MCF 10A (cell line): ENCODE measurements around the gene NLRP13. TPM values are rescaled to one million over a fixed set of nuclear protein-coding genes. Genes with fewer than 3 reads are reported as not detected.

Source experiments
- BruUV-seq: library from RNA; stranded (reverse); fragments of 400-500 nt; replicated peaks from 2 replicates; lab custom pipeline; 2021; lab: Mats Ljungman, UMichigan
- CTCF ChIA-PET: fragments of 300-600 bp; sonication (Branson Sonifier 250); formaldehyde crosslinking; extraction: SDS; loops from one replicate; lab custom pipeline; 2021; ENCODE audit warnings: antibody characterized with exemption, inconsistent platforms; lab: Yijun Ruan, JAX
- POLR2A ChIA-PET: fragments of 300-600, 350-650 bp; sonication (Branson Sonifier 250); formaldehyde crosslinking; extraction: SDS; loops from one replicate; lab custom pipeline; 2020; ENCODE audit warnings: antibody characterized with exemption, inconsistent platforms; lab: Yijun Ruan, JAX
- DNase-seq: peaks from one replicate; pipeline ENCODE4 v3.0.0-alpha.2; 2018; ENCODE audit not compliant: unreplicated experiment
- H3K27ac Mint-ChIP-seq: one replicate; pipeline ENCODE4 v1.8.0; 2022; ENCODE audit warnings: mild to moderate bottlenecking, low read depth, mixed read lengths; ENCODE audit not compliant: unreplicated experiment
- H3K27me3 Mint-ChIP-seq: one replicate; pipeline ENCODE4 v1.8.0; 2022; ENCODE audit warnings: mixed read lengths; ENCODE audit not compliant: insufficient read depth, unreplicated experiment
- H3K36me3 Mint-ChIP-seq: one replicate; pipeline ENCODE4 v1.8.0; 2022; ENCODE audit warnings: mild to moderate bottlenecking, moderate library complexity, mixed read lengths; ENCODE audit not compliant: insufficient read depth, unreplicated experiment
- H3K4me1 Mint-ChIP-seq: one replicate; pipeline ENCODE4 v1.8.0; 2022; ENCODE audit warnings: mixed read lengths; ENCODE audit not compliant: insufficient read depth, unreplicated experiment
- H3K4me3 Mint-ChIP-seq: one replicate; pipeline ENCODE4 v1.8.0; 2022; ENCODE audit warnings: mild to moderate bottlenecking, moderate library complexity, mixed read lengths; ENCODE audit not compliant: unreplicated experiment
- H3K9me3 Mint-ChIP-seq: one replicate; pipeline ENCODE4 v1.8.0; 2022; ENCODE audit warnings: mixed read lengths; ENCODE audit not compliant: unreplicated experiment
- intact Hi-C: fragments of 100-400 bp; cut with micrococcal nuclease; formaldehyde crosslinking; loops from 2 replicates; pipeline ENCODE4 v1.14.1; 2022
- total RNA-seq: library from RNA; stranded (reverse); gene quantifications from 2 replicates; pipeline ENCODE4 v1.2.3, GENCODE V29; 2022
- TF ChIP-seq, protein P1 (sequence below): fragments of 200-600 bp; IDR thresholded peaks from one replicate; pipeline ENCODE4 v1.8.0; 2022; ENCODE audit warnings: antibody characterized with exemption, mild to moderate bottlenecking; ENCODE audit not compliant: unreplicated experiment

NLRP13 gene
- total RNA-seq, 1 experiment from 2014 or later = not detected

DNA sequence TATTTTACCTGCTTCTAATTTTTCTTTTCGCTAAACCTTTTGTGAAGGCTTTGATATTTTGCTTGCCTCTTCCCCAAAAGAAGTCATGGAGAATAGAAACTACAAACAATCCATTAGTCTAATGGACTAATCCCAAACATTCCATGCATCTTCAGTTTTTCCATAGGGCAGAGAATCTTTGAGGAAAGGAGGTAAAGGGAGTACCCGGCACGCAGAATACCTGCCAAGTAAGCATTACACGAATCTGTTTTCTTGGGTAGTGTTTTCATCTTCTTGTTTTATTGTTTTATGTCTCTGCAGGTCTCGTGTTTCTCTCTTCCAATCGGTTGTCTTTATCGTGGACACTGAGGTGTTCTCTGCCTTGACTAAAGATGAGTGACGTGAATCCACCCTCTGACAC is 15.4 kb upstream of the NLRP13 start, which contains the start of gene NLRP8:
Gene NLRP8 (plus strand): TSS at position 301 of the 400 bp plus-strand sequence.
- DNase-seq = no peak
- BruUV-seq = no TSS peak
- H3K4me3 Mint-ChIP-seq = no peak within 1 kb of the TSS
- POLR2A ChIA-PET = no interaction called here
- intact Hi-C loops = no loop called here
- H3K36me3 Mint-ChIP-seq = no peaks in the 10 kb centered on the region
- no peaks in the 10 kb centered on the region for H3K27me3 Mint-ChIP-seq
- CTCF ChIA-PET = no interaction called here
- peaks cover 27% of the 10 kb centered on the region for H3K9me3 Mint-ChIP-seq
- no peaks in the 10 kb centered on the region for H3K4me1 Mint-ChIP-seq
- TF ChIP-seq, protein P1, sequence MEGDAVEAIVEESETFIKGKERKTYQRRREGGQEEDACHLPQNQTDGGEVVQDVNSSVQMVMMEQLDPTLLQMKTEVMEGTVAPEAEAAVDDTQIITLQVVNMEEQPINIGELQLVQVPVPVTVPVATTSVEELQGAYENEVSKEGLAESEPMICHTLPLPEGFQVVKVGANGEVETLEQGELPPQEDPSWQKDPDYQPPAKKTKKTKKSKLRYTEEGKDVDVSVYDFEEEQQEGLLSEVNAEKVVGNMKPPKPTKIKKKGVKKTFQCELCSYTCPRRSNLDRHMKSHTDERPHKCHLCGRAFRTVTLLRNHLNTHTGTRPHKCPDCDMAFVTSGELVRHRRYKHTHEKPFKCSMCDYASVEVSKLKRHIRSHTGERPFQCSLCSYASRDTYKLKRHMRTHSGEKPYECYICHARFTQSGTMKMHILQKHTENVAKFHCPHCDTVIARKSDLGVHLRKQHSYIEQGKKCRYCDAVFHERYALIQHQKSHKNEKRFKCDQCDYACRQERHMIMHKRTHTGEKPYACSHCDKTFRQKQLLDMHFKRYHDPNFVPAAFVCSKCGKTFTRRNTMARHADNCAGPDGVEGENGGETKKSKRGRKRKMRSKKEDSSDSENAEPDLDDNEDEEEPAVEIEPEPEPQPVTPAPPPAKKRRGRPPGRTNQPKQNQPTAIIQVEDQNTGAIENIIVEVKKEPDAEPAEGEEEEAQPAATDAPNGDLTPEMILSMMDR = no peak
- H3K27ac Mint-ChIP-seq = no peak within 1 kb of the TSS

DNA sequence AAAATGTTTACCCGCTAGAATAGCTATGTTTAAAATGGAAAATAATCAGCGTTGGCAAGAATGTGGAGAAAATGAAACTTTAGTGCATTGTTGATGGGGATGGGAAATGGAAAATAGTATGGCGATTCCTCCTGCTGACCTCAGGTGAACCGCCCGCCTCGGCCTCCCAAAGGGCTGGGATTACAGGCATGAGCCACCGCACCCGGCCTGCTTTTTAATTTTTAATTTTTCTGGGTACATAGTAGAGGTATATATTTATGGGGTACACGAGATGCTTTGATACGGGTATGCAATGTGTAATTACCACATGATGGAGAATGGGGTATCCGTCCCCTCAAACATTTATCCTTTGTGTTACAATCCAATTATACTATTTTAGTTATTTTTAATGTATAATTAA is 8.2 kb upstream of the NLRP13 start:
- Mint-ChIP-seq H3K4me1 (no peaks in the 10 kb centered on the region), H3K9me3 (peaks cover 26% of the 10 kb centered on the region), H3K36me3 (peaks cover 6% of the 10 kb centered on the region), H3K27me3 (no peaks in the 10 kb centered on the region), H3K4me3 (no peak overlapping the region), H3K27ac (no peak overlapping the region)
- POLR2A ChIA-PET = no interaction called here
- no peak for DNase-seq
- intact Hi-C loops = no loop called here
- BruUV-seq = no TSS peak
- CTCF ChIA-PET = interaction anchor here (0.8 kb wide), 1 partner anchor 121 kb away, joined by 3 read pairs; no protein-coding TSS in a partner anchor
- TF ChIP-seq, protein P1 = no peak

- CTCF ChIA-PET = no interaction called here
- Mint-ChIP-seq H3K36me3 (peaks cover 6% of the 10 kb centered on the region), H3K9me3 (peaks cover 33% of the 10 kb centered on the region), H3K4me3 (no peak overlapping the region), H3K4me1 (no peaks in the 10 kb centered on the region), H3K27ac (no peak overlapping the region), H3K27me3 (no peaks in the 10 kb centered on the region)
- POLR2A ChIA-PET = no interaction called here
- BruUV-seq = no TSS peak
- TF ChIP-seq, protein P1 = no peak
- no peak for DNase-seq
- intact Hi-C loops = no loop called here
Observed at GRCh38 chr19:55939206-55939605, 7.1 kb upstream of the NLRP13 start.

- Mint-ChIP-seq H3K27ac (no peak overlapping the region), H3K4me1 (no peaks in the 10 kb centered on the region), H3K27me3 (no peaks in the 10 kb centered on the region), H3K4me3 (no peak overlapping the region), H3K36me3 (peaks cover 6% of the 10 kb centered on the region), H3K9me3 (peaks cover 36% of the 10 kb centered on the region)
- intact Hi-C loops = no loop called here
- TF ChIP-seq, protein P1 = no peak
- ChIA-PET POLR2A (interaction anchor here (0.6 kb wide), 1 partner anchor 716 kb away, joined by 3 read pairs; no protein-coding TSS in a partner anchor), CTCF (no interaction called here)
- BruUV-seq = no TSS peak
- no peak for DNase-seq
Observed at GRCh38 chr19:55935206-55935605, 3.1 kb upstream of the NLRP13 start.
